Stimulated activated CD8-positive, alpha-beta memory T cell treated with anti-CD3 and anti-CD28 coated beads, Interleukin-7, amount 100 ng/mL, for 48 hours (primary cell): ENCODE results near the gene RAB6B.

Source experiments
- DNase-seq, 2 donors: peaks; one replicate each; pipeline ENCODE4 v3.0.0-alpha.2; 2020; ENCODE audit warnings: low read depth in 1 of 2; ENCODE audit errors: extremely low read depth in 1 of 2

The RAB6B gene

DNA sequence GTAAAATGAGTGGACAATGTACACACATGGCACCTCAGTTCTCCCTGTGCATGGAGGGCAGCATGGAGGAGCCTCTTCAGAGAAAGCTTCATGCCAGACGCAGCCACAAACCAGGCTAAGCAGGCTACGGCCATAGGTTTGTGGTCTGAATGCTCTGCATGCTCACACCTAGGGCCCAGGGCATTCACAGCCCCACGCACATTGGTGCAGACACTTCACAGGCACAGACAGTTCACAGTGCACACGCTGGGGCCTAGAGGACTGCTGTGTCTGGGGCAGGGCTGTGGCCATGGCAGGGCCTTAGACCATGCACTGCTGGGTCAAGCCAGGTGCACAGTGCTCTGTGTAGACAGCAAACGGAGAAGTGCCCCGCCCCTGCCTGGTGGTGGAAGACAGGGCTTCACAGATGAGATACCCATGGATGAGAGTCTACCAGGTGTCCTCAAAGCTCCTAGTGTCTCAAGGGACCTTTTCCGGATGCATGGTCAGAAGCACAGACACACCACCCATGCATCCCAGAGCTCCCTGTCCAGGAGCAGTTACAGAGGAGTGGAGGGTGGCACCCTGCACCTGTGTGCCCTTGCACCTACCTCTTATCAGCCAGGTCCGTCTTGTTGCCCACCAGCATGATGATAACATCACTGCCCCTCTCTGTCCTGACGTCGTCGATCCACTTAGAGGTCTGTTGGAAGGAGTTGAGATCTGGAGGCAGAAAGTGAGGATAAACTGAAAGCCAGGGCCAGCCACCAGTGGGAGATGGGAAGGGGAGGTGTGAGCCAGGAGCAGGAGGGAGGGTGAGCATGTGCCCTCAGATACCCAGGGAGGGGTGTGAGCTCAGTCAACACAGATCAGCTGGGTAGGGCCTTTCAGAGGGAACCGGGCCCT lies 56.5 kb downstream of the RAB6B start:
- DNase-seq = no peak

- DNase-seq = no peak
Observed at GRCh38 chr3:133838296-133838789, 57.3 kb downstream of the RAB6B start.

DNA sequence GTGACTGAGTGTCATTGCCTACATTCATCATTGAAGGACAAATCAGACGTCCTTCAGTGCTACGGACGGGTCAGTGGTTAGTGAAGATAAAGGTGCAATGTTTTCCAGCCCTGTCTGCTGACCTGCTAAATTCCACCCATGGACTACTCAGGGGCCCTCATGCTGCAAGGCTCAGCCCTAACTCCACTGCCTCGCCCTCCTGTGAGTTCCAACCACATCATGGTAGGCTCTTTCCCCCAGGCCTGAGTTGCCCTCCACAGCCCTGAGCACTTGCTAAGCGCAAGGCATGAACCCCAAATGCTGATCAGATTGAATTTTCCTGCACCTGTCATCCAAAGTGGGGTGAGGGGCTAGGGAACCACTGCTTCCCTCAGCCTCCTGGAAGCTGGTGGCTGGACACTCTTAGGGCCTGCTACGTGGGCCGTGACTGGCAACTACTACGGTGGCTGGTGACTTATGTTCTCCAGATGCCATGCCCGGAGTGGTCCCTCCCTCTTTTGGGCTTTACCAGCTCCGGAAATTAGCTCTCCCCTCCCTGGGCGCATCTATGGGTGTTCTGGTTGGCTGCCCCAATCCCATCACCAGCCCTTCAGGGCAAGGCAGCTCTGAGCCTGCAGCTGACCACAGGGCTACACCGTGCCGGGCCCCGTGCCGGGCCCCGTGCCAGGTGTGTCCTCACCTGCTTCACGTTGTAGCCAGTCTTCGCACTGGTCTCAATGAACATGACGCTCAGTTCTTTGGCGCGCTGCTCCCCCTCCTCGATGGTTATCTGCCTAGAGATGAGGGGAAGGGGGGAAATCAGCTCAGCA lies 58.0 kb downstream of the RAB6B start:
- no peak for DNase-seq

DNA sequence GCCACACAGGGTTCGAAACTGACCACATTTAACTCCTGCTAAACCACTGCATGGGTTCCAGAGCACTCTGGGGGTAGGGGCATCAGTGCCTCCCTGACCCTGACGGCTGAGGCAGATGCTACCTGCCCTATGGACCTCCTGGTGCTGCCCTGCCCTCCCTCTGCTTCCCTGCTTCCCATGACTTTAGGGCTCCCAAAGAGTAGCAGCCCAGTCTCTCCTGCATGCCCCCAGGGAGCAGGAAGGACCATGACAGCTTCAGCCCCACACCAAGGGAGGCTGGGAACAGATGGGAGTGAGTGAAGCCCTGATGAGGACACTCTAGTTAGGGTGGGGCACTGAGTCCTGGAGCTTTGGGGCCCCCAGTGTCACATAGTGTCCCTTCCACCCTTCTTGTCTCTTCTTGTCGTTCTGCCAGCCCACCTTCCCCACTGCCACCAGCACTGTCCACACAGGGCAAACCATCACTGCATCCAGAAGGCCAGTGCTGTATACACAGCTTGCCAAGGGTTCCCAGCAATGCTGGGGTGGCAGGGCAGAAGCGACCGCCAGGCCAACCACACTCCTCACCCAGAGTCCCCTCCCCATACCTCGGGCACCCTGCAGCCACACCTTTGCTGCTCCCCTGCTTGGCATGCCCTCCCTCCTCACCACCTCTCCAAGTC lies 59.1 kb downstream of the RAB6B start:
- DNase-seq = no peak

GRCh38 chr3:133835961-133836360 lies 59.7 kb downstream of the RAB6B start:
- DNase-seq = no peak

DNA sequence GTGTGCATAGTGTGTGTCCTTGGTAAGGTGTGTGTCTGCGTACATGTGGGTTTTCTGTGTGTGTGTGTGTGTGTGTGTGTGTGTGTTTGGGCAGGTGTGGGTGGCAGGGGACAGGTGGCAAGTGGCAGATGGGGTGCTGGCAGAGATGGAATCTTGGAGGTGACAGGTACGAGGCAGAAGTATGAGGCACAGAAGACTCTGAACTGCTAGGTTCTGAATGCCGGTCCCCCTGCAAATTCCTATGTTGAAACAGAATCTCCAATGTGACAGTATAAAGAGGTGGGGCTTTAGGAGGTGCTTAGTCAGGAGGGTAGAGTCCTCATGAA lies 60.3 kb downstream of the RAB6B start:
- no peak for DNase-seq

GRCh38 chr3:133834621-133835417 lies 60.9 kb downstream of the RAB6B start:
- DNase-seq = no peak

DNA sequence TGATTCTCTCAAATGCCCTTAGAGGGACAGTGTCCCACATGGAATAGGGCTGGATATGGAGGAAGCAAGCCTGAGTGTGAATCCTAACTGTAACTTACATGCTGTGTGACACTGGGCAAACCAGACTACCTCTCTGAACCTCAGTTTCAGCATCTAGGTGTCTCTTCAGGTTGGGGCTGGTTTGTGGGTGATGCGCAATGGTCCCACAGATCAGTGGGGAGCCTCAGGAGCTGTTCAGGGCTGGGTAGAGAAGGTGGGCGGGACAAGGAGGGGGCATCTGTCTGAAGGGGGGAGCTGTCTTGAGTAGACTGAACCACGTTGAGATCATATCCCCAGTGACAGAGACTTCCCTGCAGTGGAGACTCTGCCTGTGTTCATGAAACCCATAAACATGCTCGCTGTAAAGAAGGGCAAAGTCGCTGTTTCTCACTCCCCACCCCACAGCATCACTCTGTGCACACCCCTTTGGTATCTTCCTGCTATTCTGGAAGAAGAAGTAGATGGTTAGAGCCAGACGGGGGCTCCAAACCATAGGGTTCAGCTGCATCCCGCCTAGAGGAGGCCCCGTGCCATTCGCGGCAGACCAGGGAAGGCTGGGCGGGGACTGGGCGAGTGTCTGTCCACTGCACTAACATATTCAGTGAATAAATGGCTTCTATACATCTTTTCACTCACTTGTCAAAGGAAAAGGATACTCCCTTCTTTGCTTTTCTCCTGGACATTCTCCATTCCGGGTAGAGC lies 61.6 kb downstream of the RAB6B start:
- DNase-seq = no peak

GRCh38 chr3:133833267-133833666 lies 62.4 kb downstream of the RAB6B start:
- DNase-seq = no peak

DNA sequence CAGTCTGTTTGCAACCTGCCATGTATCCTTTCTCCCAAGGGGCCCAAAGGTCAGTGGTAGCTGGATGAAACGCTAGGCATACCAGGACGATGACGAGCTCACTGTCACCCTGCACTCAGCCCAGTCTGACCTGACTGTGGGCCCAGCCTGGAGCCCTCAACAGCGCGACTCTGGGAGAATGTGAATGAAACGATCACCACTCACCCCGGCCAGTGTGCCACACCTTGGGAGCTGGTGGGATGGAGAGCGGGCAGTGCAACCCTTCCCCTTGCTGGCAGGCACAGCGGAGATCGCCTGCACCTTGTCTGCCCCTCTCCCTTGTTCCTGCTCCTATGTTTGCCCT lies 62.9 kb downstream of the RAB6B start:
- DNase-seq = no peak

DNA sequence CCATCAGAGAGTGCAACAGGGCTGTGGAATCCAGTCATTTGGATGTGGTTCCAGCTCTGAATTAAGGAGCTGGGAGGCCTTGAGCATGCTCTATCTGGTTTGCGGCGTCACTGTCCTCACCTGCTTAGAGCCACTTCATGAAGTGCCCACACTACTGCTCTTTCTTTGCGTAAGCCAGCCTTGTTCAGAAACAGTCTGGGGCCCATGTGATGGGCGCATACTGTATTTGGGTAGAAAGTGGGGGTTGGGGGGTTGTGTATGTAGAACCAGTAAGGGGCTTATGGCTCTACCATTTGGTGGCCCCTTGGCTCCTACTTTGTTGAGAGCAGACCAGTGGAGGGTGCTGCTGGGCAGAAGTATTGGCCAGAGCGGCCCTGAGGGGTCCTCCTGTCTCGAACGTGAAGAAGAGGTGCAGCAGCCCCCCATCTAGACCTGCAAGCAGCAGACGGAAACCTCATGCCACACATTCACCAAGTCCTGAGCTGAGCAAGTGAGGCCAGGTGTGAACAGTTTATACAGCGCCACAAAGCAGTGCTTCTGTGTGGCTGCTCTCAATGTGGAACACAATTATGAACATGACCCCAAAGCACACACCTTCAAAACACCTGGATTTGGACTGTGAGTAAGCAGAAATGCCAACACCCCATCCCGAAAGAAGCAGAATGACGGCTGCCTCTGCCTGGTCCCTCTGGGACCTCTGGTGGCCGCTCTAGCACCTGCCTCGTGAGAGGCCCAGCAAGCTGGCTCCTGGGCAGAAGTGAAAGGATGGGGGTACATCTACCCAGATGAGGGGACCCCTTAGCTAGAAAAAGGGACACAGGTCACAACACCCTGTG lies 63.5 kb downstream of the RAB6B start:
- no peak for DNase-seq

DNA sequence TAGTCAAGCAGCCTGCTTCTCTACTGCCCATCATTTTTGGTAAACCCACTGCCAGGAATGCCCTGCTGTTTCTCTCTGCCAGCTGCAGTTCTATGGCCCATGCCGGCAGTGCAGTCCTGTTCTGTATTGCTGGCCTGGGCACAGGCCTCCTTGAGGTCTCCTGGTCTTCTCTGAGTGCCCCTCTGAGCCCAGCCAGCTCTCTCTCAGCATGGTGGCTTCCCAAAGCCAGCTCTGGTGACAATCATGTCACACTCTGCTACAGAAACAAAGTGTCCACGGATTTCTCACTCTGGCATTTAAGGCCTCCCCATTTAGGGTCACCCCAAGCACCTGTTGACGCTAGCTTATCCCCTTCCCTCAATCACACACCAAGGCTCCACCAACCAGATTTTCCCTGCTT lies 65.6 kb downstream of the RAB6B start:
- DNase-seq = no peak

GRCh38 chr3:133829310-133829707 lies 66.4 kb downstream of the RAB6B start:
- no peak for DNase-seq

DNA sequence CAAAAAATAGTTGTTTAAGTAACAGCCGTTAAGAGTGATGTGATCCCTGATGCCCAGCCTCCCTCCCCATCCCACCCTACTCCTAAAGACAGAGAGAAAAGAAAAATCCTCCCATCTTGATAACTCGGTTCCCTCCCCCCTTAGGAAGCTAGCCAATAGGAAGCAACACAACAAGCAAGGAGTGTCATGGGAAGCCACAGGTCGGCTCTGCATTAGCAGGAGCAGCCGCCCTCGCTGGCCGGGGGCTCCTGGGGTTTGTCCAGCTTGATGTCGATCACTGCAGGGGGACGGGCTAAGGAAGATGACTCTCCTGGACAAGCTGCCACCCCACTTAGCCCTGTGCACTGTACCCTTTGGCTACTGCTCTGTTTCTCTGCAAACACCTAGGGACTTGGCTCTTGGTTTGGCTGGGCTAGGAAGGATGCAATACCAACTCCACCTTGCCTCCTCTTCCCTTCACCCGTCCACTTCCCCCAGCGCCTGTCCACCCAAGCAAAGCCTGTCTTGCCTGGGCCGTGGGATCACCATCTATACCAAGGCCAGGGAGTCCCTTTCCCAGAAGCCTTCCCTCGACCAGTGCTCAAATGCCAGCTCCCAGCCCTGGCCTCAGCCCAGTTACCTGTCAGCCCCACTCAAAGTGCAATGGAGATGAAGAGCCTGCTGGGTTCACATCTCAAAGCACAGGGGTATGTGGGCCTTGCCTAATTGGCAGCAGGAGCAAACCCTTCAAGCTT lies 66.9 kb downstream of the RAB6B start:
- no peak for DNase-seq

- DNase-seq = no peak
Observed at GRCh38 chr3:133827684-133828083, 68.0 kb downstream of the RAB6B start.

DNA sequence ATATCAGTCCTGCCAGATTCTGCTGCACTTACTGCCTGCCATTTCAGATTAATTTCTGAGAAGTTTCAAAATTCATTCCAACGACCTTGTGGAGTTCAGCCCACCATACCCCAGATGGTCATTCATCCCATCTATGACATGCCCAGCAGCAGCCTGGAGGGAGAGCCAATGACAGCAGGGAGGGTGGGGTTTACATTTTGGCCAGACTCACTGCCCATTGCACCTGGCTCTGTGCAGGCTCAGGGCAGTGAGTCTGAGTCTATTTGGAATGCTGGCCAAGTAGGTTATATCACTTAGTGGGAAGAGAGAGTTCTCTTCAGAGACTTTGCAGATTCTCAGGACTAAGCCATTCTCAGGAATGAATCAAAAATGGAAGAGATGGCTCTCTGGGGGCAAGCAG lies 68.5 kb downstream of the RAB6B start:
- DNase-seq = no peak

DNA sequence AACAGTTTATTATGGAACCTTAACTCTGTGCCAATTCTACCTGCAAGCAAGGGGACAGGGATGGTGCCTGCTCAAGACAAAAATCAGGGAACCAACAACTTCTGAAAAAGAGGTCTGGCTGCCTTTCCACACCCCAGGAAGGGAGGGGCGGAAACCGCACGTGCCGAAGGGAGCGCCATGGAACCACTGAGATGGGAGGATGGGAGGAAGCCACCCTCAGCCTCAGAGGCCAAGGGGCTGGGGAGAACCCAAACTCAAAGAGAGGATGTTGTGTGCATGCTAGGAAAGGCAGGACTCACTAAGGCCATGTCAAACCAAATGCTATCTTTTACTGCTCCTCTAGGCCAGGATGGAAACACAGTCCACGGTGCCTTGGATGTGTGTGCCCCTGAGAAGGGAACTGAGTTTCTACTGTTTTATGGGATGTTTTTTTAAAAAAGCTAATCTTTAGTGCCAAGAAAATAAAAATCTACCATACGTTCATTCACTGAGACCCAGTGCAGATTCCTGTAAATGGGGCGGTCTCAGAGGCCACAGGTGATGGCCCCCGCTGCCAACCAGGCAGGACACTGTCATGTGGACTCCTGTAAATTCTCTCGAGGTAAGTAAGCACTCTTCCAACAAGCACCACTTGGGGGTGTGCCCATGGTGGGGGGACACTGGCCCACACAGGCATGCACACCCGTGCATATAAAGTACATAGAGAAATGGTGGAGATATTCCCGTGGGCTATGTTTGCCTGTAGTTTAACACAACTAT lies 69.5 kb downstream of the RAB6B start:
- no peak for DNase-seq

DNA sequence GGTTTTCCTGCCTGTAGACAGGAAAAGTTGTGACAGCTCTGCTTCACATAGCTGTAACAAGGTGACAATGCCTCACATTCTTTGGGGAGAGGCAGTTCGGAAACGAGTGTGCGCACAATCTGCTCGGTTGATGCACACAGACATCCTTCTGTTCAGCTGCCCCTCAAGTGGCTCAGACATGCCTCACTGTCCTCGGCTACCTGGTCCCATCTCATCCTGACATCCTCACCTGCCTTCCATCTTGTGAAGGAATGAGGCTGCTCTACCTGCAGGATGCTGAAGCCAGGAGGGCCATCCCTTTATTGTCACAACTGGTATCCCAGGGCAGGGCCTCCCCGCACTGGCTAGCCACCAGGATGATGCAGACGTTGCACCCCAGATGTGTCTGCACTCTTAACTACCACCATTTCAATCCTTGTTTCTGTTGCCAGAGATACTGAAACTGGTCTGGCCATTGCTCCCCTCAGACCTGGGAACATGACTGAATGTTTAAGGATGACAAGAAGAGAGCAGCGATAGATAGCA lies 70.7 kb downstream of the RAB6B start:
- no peak for DNase-seq
